ENCODE results near the gene PDE9A.

- no peak for TF ChIP-seq CTCF (IDR thresholded peaks at IDR 0.05)
- TF ChIP-seq POLR2A (IDR thresholded peaks at IDR 0.05), result no peak
Measured at GRCh38 chr21:42692688-42693087, 39.3 kb downstream of the PDE9A start.
